AML-193 (cell line): ENCODE measurements around the gene TSC22D4.
A peak's percentile ranks its signal among the peaks of the same experiment; 100 is the strongest.
"Not testable (repeated sequence)": the region's sequence is repeated elsewhere in the genome, so short reads cannot be mapped to it uniquely, and the experiment has no call there.

ENCODE experiments used
- DNase-seq, 2 experiments: peaks; one replicate each; lab custom pipeline; 2025; lab: John Stamatoyannopoulos, UW

Gene TSC22D4

DNA sequence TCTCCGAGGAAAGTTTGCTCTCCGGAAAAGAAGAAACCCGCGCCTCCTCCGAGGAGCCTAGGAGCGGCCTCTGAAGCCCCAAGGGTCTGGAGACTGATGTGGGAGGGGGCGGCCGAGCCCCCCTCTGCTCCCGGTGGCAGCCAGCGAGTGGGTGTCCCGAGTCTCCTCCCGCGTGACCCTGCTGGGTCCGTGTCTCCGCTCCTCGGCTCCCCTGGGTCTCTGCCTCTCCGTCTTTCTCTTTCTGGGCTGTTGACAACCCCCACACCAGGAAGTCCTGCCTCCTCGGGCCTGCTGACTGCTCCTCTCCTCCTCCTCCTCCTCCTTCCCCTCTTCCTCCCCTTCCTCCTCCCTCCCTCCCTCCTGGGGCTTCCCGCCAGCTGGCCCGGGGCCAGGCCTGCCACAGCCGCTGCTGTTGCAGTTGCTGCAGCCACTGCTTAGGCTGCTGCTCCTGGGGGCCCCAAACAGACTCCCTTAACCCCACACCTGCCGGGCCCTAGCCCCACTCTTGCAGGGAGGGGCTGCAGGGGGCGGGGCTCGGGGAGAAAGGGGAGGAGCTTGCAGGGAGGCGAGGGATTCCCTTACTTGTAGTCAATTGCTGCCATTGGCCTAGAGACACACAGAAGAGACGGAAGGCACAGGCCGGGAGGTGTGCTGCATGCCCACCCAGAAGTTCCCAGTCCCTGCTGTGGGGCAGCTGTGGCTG lies at the start of gene TSC22D4:
Gene TSC22D4, minus strand, starts transcription at position 257 of the 703 bp plus-strand sequence. CDS start 1,176 bp downstream, outside the sequence.
- peak; percentile 89 to 90 for DNase-seq

DNA sequence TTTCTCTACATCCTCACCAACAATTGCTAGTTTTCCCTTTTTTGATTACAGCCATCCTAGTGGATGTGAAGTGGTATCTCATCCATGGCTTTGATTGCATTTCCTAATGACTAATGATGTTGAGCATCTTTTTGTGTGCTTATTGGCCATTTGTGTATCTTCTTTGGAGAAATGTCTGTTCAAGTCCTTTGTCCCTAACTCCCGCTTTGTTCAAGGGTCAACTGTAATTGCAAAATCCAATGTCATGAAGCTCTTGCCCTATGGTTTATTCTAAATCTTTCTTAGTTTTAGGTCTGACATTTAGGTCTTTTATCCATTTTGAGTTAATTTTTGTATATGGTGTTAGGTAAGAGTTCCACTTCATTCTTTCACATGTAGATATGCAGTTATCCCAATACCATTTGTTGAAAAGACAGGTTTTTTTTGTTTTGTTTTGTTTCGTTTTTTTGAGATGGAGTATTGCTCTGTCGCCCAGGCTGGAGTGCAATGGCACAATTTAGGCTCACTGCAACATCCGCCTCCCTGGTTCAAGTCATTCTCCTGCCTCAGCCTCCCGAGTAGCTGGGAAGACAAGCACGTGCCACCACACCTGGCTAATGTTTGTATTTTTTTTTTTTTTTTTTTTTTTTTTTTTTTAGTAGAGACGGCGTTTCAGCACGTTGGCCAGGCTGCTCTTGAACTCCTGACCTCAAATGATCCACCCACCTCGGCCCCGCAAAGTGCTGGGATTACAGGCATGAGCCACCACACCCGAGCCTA lies 49.3 kb upstream of the TSC22D4 start:
- not testable (repeated sequence) for DNase-seq

DNA sequence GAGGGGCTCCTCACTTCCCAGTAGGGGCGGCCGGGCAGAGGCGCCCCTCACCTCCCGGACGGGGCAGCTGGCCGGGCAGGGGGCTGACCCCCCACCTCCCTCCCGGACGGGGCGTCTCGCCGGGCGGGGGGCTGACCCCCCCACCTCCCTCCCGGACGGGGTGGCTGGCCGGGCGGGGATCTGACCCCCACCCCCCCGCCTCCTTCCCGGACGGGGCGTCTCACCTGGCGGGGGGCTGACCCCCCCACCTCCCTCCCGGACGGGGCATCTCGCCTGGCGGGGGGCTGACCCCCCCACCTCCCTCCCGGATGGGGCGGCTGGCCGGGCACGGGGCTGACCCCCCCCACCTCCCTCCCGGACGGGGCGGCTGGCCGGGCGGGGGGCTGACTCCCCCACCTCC lies 44.2 kb upstream of the TSC22D4 start:
- not testable (repeated sequence) for DNase-seq

DNA sequence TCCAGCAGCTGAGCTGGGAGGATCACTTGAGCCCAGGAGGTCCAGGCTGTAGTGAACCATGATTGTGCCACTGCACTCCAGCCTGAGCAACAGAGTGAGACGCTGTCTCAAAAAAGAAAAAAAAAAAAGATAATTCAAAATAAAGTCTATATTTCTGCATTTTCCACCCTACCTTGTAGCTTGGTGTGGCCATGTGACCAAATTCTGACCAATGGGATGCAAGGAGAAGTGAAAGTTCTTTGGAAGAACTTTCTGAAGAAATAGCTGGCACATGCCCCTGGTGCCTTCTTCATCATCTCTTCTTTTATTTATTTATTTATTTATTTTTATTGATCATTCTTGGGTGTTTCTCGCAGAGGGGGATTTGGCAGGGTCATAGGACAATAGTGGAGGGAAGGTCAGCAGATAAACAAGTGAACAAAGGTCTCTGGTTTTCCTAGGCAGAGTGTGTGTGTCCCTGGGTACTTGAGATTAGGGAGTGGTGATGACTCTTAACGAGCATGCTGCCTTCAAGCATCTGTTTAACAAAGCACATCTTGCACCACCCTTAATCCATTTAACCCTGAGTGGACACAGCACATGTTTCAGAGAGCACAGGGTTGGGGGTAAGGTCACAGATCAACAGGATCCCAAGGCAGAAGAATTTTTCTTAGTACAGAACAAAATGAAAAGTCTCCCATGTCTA lies 43.0 kb upstream of the TSC22D4 start:
- not testable (repeated sequence) for DNase-seq

DNA sequence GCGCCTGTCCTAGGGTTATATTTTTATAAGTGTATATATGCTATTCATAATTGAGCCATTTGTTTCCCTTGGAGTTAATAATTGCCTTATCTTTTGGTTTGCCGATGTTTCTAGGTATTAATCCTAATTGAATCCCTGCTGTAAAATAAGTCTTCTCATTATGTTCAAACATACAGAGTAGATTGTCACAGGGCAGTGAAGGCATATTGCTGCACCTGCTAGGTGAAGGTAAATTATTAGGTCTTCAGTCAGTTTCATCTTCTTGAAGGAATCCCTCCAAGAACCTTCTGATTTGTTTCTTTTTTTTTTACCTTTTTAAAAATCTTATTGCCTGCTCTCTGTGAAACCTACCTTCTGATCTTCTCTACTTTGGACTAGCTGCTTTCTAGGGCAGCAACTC lies 42.1 kb upstream of the TSC22D4 start:
- no peak for DNase-seq

DNA sequence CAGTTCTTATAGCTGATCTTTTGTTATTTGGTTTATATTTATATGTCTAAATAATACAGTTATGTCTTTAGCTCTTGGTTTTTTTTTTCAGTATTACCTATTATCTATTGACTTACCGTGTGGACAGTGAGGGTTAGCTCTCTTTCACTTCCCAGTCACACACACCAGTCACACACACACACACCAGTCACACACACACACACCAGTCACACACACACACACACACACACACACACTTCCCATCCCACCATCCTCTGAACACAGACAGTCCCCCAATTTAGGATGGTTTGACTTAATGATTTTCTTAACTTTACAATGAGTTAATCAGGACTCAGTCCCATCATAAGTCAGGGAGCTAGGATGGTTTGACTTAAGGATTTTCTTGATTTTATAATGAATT lies 41.1 kb upstream of the TSC22D4 start:
- DNase-seq, result no peak

DNA sequence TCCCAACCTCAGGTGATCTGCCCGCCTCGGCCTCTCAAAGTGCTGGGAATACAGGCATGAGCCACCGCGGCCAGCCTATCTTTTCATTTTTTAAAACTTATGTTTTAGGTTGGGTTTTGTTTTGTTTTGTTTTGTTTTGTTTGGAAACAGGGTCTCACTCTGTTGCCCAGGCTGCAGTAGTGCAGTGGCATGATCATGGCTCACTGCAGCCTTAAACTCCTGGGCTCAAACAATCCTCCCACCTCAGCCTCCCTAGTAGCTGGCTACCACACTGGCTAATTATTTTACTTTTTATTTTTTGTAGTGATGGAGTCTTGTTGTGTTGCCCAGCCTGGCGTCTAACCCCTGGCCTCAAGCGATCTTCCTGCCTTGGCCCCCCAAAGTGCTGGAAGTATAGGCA lies 40.6 kb upstream of the TSC22D4 start:
- DNase-seq, result no peak

DNA sequence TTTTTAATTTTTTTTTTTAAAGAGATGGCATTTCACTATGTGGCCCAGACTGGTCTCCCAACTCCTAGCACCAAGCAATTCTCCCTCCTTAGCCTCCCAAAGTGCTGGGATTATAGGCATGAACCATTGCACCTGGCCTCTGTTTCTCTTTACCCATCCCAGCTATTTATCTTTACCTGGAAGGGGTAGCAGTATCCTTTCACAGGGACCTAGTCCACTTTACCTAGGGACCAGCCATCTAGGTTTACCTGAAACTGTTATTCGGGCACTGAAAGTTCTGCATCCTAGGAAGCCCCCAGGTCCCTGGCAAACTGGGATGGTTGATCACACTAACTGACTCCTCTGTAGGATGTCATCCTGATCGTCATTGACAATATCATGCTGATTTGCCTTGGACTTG lies 38.3 kb upstream of the TSC22D4 start:
- DNase-seq, result no peak

DNA sequence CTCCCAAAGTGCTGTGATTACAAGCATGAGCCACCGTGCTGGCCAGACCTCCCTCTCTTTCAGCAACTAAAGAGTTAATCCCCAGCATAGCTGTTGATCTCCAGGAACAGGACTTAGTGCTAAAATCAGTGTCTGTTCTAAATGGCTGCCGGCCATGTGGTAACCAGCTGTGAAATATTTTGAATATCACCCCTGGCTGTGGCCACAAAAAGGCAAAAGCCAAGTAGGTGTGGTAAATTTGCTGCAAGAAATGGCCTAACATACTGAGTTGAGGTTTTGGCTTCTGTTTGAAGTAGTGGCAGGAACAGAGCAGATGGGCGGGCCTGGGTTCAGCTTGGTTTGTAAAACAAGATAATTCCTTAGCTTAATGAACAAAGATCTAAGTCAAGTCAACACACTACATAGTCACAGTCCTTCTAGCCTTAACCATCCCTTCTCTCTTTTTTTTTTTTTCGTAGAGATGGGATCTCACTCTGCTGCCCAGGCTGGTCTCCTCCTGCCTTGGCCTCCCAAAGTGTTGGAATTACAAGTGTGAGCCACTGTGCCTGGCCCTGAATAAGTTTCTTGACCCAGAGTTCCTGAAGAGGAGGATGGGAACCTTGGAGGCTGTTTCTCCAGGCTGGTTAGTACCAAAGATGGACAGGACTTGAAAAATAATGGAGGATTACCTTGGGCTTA lies 37.3 kb upstream of the TSC22D4 start:
- no peak for DNase-seq

DNA sequence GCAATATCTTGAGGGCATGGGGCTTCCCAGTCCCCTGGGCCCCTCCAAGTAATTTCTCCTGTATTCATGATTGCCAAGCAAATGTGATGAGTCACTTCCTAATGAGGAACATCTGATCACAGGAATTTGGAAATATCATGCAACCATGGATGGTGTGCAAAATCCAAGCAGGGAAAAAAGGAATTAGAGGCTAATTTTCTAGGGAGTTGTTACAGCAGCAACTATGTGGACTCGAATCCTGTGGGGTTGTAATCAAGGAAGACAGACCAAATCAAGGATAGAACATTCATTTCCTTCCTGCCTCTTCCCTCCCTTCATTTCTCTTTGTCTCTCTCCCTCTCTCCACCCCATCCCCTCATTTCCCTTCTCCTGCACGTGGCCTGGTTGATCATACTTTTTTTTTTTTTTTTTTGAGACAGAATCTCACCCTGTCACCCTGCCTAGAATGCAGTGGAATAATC lies 36.1 kb upstream of the TSC22D4 start:
- no peak for DNase-seq

DNA sequence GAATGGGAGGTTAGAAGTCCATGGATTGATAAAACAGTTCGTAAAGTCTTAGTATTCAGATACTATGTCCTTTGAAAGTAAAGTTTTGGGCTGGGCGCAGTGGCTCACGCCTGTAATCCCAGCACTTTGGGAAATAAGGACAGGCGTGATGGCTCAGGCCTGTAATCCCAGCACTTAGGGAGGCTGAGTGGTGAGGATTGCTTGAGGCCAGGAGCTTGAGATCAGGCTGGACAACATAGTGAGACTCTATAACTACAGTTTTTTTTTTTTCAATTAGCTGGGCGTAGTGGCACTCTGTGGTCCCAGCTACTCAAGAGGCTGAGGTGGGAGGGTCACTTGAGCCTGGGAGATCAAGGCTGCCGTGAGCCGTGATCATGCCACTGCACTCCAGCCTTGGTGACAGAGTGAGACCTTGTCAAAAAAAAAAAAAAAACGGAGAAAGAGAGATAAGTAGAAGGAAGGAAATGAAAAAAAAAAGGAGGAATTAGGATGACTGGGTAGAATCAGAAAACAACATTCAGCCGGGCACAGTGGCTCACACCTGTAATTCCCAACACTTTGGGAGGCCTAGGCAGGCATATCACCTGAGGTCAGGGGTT lies 34.3 kb upstream of the TSC22D4 start:
- no peak for DNase-seq

DNA sequence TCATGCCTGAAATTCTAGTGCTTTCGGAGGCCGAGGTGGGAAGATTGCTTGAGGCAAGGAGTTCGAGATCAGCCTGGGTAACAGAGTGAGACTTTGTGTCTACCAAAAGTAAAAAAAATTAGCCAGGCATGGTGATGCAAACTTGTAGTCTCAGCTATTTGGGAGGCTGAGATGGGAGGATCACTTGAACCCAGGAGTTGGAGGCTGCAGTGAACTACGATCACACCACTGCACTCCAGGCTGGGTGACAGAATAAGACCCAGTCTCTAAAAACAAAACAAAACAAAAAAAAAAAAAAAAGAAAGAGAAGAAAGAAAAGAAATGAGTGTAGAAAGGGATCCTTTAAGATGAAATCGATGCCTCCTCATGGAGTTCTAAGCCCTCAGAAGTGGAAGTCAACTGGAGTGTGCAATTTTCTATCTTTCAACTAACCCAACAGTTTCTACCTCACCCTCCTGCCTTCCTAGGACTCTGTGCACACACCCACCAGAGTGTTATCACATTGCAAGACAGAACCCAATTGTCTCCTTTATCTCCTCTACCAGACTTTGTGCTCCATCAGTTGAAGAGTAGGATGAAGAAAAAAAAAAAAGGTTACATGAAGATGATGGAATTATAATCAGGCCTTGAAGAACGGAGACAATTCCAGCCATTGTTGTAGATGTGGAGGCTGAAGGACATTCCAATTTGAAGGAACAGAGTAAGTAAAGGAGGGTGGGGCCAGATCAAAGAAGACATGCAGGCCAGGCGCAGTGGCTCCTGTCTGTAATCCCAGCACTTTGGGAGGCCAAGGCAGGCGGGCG lies 31.6 kb upstream of the TSC22D4 start:
- DNase-seq, result no peak

DNA sequence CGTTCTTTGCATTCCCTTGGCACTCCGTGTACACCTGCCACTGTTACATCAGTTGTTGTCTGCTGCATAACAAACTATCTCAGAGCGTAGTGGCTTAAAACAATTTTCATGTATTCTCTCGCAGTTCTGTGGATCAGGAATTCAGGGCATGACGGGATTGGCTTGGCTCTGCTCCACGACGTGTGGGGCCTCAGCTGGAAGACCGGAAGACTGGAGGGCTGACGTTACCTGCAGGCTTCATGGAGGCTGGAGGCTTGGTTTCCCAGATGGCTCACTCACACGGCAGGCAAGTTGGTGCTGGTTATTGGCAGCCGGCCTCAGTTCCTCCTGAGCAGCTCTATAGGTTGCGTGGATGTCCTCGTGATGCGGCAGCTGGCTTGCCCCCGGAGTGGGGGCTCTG lies 30.2 kb upstream of the TSC22D4 start:
- no peak for DNase-seq

DNA sequence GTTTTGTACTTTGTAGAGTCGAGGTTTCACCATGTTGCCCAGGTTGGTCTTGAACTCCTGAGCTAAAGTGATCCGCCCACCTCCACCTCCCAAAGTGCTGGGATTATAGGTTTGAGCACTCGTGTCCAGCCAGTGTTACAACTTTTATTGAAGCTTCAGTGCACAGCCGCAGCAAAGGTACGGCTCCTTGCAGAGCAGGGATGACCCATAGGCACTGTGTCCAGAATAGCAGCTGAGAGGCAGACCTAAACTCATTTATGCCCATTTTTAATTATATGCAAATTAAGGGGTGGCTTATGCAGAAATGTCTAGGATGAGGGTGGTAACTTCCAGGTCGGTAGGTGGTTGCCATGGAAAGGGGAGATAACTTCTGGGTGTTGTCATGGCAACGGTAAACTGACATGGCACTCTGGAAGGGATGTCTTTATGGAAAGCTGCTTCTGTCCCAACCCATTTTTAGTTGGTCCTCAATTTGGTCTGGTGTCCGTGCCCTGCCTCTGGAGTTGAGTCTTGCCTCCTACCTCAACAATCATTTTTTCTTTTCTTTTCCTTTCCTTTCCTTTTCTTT lies 27.4 kb upstream of the TSC22D4 start:
- no peak for DNase-seq

DNA sequence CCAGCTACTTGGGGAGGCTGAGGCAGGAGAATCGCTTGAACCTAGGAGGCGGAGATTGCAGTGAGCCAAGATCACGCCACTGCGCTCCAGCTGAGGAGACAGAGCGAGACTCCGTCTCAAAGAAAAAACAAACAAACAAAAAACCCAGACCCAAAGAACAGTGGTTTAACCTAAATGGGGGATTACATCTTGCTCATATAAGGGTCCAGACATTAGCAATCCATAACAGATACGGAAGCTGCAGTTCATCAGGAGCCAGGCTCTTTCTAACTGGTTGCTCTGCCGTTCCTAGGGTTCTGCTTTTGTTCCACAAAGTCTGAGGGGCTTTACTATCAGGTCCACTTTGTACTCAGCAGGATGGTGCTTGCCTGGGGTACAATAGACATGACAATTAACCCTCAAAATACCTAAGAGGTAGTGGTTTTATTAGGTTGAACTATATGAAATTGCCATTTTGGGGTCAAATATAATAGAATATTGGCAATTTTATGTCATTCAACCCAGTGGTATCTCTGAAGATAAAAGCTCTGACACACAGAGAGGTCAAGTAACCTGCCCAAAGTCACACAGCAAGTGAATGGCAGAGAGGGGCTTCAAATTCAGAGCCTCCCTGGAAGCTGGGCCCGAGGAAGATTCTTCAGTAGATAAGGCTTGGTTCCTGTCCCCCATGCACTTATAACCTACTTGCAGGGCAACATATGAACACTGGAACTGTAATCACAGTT lies 26.0 kb upstream of the TSC22D4 start:
- no peak for DNase-seq

DNA sequence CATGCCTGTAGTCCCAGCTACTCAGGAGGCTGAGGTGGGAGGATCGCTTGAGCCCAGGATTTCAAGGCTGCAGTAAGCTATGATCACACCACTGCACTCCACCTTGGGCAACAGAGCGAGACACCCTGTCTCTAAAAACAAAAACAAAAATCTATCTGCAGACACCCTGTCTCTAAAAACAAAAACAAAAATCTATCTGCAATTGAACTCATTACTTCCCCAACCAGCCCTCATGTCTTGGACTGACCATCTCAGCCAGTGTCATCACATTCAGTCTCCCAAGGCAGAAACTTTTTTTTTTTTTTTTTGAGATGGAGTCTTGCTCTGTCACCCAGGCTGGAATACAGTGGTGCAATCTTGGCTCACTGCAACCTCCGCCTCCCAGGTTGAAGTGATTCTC lies 25.0 kb upstream of the TSC22D4 start:
- not testable (repeated sequence) for DNase-seq

DNA sequence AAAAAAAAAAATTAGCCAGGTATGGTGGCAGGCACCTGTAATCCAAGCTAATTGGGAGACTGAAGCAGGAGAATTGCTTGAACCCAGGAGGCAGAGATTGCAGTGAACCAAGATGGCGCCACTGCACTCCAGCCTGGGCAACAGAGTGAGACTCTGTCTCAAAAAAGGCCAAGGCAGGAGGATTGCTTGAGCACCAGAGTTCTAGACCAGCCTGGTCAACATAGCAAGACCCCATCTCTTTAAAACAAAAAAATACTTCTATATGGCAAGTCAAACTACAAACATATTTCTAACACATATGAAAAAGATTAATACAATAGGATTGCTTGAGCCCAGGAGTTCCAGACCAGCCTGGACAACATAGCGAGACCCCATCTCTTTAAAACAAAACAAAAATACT lies 21.7 kb upstream of the TSC22D4 start:
- not testable (repeated sequence) for DNase-seq

DNA sequence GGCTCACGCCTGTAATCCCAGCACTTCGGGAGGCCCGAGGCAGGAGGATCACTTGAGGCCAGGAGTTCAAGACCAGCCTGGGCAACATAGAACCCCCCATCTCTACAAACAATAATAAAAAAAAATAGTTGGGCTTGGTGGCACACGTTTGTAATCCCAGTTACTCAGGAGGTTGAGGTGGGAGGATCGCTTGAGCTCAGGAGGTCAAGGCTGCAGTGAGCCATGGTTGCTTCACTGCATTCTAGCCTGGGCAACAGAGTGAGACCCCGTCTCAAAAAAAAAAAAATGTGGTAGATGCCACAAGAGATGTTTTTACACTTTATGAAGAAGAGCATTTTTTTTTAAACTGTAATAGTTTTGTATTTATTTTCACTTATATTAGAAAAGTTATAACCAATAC lies 17.5 kb upstream of the TSC22D4 start:
- no peak for DNase-seq

DNA sequence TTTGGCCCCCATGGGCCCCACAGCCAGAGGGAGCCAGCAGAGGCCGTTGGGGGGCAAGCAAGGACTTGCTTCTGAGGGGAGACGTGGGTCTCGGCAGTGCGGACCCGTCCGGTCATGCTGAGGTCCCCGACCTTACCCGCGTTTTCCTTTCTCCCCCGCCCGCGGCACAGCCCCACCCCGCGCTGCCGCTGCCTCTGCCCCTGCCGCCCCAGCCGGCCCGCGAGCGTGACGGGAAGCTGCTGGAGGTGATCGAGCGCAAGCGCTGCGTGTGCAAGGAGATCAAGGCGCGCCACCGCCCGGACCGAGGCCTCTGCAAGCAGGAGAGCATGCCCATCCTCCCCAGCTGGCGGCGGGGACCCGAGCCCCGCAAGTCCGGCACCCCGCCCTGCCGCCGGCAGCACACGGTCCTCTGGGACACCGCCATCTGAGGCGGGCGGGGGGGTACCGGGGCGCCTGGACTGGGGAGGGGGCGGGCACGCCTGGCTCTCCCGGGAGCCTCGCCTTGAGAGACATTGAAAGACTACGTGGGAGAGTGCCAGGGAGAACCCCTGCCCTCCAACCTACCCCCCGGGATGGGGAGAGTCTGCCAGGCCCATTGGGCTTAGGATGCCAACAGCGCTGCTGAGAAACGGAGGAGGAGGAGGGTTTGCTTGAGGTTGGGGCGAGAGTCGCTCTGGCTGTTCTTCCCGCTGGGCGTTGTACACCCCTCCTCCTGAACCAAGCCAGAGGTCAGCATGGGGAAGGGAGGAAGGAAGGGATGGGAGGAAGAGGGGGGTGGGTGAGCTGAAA lies 14.7 kb upstream of the TSC22D4 start:
- DNase-seq, result peak; percentile 15 to 23
